GM19328 (cell line): ENCODE data around the gene RAB3GAP2.
"Not testable (repeated sequence)": the region's sequence is repeated elsewhere in the genome, so short reads cannot be mapped to it uniquely, and the experiment has no call there.

ENCODE experiments used
- ATAC-seq: cut with Tn5 transposase; IDR thresholded peaks from one replicate; pipeline ENCODE4 v1.9.1; 2021; ENCODE audit warnings: mild to moderate bottlenecking, moderate library complexity; ENCODE audit not compliant: unreplicated experiment

Gene RAB3GAP2

DNA sequence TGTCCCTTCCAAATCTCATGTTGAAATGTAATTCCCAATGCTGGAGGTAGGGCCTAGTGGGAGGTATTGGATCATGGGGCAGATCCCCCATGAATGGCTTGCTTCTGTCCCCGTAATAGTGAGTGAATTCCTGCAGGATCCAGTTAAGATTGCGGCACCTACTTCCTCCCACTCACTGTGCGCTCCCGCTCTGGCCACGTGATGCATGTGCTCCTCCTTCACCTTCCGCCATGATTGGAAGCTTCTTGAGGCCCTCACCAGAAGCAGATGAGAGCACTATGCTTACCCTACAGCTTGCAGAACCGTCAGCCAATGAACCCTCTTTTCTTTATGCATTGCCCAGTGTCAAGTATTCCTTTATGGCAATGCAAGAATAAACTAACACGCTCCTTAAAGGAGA is 14.9 kb upstream of the RAB3GAP2 start:
- no peak for ATAC-seq

GRCh38 chr1:220283625-220284024 is 11.4 kb upstream of the RAB3GAP2 start:
- no peak for ATAC-seq

- no peak for ATAC-seq
Observed at GRCh38 chr1:220281159-220281574, 8.9 kb upstream of the RAB3GAP2 start.

- no peak for ATAC-seq
Observed at GRCh38 chr1:220280249-220280648, 8.0 kb upstream of the RAB3GAP2 start.

DNA sequence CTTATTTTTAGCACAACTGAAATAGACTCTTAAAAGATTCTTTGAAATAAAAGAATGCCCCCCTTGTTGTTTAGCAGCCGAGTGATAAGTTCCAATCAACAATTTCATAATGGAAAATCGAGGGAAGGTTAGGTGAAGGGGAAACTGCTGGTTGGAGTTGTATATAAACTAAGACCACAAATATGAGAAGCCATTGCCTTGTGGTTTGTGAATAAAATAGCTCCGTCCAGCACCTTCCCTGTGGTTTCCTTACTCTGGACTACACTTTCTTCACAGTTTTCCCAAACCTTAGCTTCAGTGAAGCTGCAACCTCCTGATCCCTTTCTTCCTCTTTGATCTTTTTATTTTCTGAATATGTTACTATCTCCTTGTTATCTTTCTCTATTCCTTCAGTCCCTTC is 6.7 kb upstream of the RAB3GAP2 start:
- no peak for ATAC-seq

- no peak for ATAC-seq
Observed at GRCh38 chr1:220275430-220275829, 3.2 kb upstream of the RAB3GAP2 start.

- ATAC-seq = no peak
Observed at GRCh38 chr1:220274251-220274855, 2.1 kb upstream of the RAB3GAP2 start.

GRCh38 chr1:220272841-220273090 is 513 bp upstream of the RAB3GAP2 start:
- no peak for ATAC-seq

- no peak for ATAC-seq
Observed at GRCh38 chr1:220271706-220272046, 577 bp downstream of the RAB3GAP2 start.

DNA sequence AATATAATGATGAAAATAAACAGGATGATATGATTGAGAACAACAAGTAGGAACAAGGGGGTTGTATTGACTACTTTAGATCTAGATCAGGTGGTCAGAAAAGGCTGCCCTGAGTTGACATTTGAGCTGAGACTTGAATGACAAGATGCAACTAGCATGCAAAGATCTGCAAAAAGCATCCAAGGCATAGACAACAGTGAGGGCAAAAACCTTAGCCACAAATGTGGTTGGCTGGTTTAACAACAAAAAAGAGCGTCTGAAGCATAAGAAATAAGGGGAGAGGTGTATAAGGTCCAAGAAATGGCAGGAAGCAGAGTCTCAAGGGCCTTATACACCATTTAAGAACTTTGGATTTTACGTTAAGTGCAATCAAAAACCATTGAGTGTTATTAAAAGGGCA is 3.2 kb downstream of the RAB3GAP2 start:
- ATAC-seq = no peak

GRCh38 chr1:220267630-220268029 is 4.6 kb downstream of the RAB3GAP2 start:
- no peak for ATAC-seq

GRCh38 chr1:220260228-220260627 is 12.0 kb downstream of the RAB3GAP2 start:
- ATAC-seq = not testable (repeated sequence)

- ATAC-seq = not testable (repeated sequence)
Observed at GRCh38 chr1:220259756-220260155, 12.5 kb downstream of the RAB3GAP2 start.

GRCh38 chr1:220256194-220256593 is 16.1 kb downstream of the RAB3GAP2 start:
- not testable (repeated sequence) for ATAC-seq

- no peak for ATAC-seq
Observed at GRCh38 chr1:220255204-220255603, 17.0 kb downstream of the RAB3GAP2 start.

DNA sequence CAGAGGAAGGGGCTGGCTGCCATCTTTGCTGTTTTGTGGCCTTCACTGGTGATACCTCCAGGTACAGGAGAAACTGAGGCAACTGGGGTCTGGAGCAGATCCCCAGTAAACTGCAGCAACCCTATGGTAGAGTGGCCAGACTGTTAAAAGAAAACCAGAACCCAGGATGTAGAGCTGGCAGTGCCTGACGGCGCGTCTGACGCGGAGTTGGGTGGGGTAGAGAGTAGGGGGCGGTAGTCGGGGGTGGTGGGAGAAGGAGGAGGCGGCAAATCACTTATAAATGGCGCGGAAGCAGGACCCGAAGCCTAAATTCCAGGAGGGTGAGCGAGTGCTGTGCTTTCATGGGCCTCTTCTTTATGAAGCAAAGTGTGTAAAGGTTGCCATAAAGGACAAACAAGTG is 19.0 kb downstream of the RAB3GAP2 start:
- not testable (repeated sequence) for ATAC-seq

GRCh38 chr1:220251272-220251671 is 21.0 kb downstream of the RAB3GAP2 start:
- no peak for ATAC-seq

DNA sequence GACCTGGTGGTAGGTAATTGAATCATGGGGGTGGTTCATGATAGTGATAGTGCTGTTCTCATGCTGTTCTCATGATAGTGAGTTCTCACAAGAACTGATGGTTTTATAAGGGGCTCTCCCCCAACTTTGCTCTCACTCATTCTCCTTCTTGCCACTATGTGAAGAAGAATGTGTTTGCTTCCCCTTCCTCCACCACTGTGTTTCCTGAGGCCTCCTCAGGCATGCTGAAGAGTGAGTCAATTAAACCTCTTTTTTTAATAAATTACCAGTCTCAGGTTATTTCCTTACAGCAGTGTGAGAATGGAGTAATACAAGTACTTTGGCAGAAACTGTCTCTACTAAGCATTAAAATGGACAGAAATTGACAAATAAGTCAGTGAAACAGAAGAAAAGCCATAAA is 21.6 kb downstream of the RAB3GAP2 start:
- ATAC-seq = no peak

- ATAC-seq = no peak
Observed at GRCh38 chr1:220249522-220249921, 22.7 kb downstream of the RAB3GAP2 start.

- ATAC-seq = not testable (repeated sequence)
Observed at GRCh38 chr1:220248715-220249265, 23.5 kb downstream of the RAB3GAP2 start.

GRCh38 chr1:220245900-220246299 is 26.4 kb downstream of the RAB3GAP2 start:
- ATAC-seq = not testable (repeated sequence)

DNA sequence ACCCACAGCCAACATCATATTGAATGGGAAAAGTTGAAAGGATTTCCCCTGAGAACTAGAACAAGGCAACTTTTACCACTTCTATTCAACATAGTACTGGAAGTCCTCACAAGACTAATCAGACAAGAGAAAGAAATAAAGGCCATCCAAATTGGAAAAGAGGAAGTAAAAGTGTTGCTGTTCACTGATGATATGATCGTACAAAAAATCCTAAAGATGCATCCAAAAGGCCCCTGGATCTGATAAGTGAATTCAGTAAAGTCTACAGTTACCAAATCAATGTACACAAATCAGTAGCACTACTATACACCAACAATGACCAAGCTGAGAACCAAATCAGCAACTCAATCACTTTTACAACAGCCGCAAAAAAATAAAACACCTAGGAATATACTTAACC is 28.3 kb downstream of the RAB3GAP2 start:
- no peak for ATAC-seq

DNA sequence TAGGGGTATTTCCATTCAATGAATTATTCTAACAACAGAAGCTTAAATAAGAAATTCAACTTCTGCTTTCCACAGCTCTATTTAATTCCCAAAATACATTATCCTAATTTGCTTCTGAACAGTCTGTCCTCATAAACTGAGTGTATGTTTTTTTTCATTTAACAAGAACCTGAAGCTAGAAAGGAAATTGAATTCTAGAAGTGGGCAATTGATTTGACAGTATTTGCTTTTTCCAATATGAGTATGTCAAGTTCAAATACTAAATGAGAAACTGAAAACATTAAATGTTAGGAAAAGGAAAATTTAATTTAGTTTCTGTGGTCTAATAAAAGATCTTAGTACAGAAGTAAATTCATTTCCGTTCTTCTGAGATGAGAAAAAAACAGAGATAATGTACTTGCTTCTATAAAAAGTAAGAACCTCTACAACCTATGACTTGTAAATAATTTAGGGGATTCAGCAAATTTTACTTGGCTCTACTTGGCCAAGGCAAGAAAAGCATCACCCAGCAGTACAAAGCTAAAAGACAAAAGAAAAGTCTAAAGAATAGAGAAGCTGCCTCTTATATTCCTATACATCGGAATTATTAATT is 31.1 kb downstream of the RAB3GAP2 start:
- ATAC-seq = no peak
